WI38 (cell line): ENCODE data around the gene GRIK4.

Experiments
- H3K4me3 ChIP-seq: 2 replicates; pipeline ENCODE4 v1.5.1; 2011; ENCODE audit warnings: low read depth, mild to moderate bottlenecking, control low read depth, low read length
- CTCF ChIP-seq: IDR thresholded peaks from 2 replicates; pipeline ENCODE4 v1.5.1; 2012; ENCODE audit warnings: low read depth, mild to moderate bottlenecking, control low read depth, low read length

GRIK4 gene

DNA sequence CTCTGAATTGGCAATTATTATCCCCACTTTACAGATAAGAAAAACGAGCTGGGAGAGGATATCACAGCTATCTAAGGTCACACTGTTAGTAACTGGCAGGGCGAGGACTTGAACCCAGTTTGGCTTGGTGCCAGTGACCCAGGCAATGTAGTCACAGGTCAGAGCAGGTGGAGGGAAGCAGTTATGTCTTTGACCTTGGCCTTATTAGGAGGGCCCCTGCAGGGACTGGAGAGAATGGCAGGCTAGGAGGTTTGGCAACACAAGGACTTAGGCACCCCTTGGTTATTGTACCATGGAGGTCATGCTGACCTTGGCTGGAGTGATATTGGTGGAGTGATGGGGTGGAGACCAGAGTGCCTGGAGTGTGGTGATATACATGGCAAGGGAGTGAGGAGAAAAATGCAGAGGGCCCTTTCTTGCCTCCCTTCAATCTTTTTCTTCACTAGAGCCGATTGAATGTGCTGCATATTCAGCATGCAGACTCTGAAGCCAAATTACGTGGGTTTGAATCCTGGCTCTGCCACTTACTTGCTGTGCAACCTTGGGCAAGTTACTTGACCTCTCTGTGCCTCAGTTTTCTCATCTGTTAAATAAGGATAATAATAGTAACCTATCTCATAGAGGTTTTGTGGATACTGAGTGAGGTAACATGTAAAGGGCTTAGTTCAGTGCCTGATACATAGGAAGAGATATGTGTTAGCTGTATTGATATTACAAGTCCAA lies 419.7 kb downstream of the GRIK4 start:
- no peak overlapping the region for H3K4me3 ChIP-seq
- no peak for TF ChIP-seq CTCF

- TF ChIP-seq CTCF = no peak
- H3K4me3 ChIP-seq = no peak overlapping the region
Measured at GRCh38 chr11:120932305-120932915, 420.9 kb downstream of the GRIK4 start.

DNA sequence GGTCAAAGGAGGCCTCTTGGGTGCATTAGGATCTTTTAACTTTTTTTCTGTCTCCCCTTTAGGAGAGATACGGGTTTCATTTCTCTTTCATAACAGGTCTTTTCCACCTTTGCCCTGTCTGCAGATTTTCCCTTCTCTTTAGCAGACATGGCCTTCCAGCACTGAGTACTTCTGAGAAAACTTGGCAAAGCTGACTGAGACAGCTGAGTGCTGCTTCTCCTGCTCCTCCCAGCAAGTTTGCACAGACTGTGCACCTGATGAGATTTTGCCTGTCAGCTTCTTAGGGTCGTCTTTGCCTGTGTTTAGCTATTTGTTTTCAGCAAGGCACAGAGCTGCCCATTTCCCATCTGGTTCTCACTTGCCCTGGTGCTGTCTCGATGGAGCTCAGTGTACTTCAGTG lies 424.8 kb downstream of the GRIK4 start:
- H3K4me3 ChIP-seq = no peak overlapping the region
- no peak for TF ChIP-seq CTCF

- TF ChIP-seq CTCF = no peak
- H3K4me3 ChIP-seq = no peak overlapping the region
Measured at GRCh38 chr11:120937501-120937900, 426.0 kb downstream of the GRIK4 start.

DNA sequence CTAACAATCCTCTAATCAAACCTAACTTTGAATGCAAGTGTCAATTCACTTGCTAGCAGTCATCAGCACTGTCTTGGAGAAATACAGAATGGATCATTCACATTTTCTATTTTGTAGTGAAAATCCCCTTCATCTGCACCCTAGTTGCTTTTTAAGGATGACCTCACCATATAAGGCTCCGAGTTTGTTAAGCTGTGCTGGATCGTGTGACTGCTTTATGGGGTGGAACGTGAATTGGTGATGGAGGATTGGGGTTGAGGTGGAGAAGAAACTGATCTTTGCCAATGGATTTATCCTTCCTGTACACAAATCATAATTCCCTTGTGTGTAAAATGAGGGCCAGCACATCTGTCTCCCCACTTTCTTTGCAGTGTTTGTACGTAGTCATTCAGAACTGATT lies 426.7 kb downstream of the GRIK4 start:
- H3K4me3 ChIP-seq = no peak overlapping the region
- TF ChIP-seq CTCF = no peak

GRCh38 chr11:120940160-120940848 lies 428.8 kb downstream of the GRIK4 start:
- TF ChIP-seq CTCF = no peak
- no peak overlapping the region for H3K4me3 ChIP-seq

DNA sequence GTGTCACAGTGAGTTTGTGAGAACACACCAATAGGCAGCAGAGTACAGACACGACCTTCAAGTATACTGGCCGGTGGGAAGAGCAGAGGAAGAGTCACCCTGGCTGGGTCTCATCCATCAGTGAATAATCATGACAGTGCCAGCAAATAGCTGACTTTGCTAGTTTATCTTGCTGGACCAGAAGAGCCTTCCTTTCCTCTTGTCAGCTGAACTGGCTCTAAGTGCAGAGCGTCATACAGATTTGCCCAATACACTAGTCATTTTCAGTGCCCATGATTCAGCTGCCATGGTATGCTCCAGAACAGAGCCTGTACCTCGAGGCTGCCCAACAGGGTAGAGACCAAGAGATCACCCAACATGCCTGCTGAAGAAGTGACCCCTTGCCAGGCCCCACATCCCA lies 429.5 kb downstream of the GRIK4 start:
- TF ChIP-seq CTCF = no peak
- no peak overlapping the region for H3K4me3 ChIP-seq
